Body of pancreas (tissue), 4 donors: ENCODE data around the gene CNNM4.

Experiments used
- POLR2A ChIP-seq, 3 donors: fragments of 450-650 bp; IDR thresholded peaks; one replicate each; pipeline ENCODE4 v1.6.1; 2016; ENCODE audit warnings: antibody characterized with exemption in 3 of 3, mild to moderate bottlenecking in 2 of 3
- TF ChIP-seq, protein P1 (sequence below), 7 experiments: fragments of 450-650 bp in 4 of 7; fragments of 200-600 bp in 3 of 7; sonication (generic) in 3 of 7; IDR thresholded peaks; one replicate each; pipeline ENCODE4 v1.5.1; 2016 to 2019; ENCODE audit warnings: antibody characterized with exemption in 7 of 7

DNA sequence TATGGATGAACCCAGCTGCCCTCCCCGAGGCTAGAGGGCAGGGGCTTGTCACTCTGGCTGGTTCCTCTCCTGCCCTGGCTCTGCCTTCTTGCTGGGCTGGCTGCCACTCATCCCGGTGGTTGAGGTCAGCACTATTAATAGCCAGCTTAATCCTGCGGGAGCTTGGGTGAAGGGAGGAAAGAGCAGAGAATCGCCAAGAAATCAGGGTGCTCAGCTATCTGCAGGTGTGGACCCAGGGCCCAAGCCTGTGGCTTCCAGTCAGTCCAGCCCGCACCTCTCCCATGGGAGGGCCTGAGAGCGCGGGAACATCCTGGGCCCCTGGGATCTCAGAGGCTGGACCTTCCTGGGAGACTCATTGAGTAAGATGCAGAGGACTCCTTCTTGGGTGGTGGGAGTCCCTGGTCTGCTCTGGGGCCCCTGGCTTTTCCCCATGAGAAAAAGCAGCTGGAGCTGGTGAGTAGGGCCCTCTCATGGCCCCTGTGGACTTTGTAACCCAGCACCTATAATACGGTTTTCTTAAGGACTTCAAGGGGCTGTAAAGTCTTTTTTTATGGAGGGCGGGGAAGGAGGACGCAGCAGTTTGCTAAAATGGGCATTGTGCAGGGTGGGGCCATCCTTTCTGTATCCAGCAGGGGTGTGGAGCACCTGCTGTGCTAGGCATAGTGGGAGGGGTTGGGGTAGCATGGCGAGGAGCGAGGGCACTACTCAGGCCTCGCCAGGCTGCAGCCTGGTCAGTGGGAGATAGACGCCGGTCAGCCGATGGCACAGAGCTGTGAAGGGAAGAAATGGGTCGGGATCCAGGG is 27.9 kb downstream of the CNNM4 start:
- TF ChIP-seq POLR2A (IDR thresholded peaks at IDR 0.05), result no peak
- TF ChIP-seq, protein P1, sequence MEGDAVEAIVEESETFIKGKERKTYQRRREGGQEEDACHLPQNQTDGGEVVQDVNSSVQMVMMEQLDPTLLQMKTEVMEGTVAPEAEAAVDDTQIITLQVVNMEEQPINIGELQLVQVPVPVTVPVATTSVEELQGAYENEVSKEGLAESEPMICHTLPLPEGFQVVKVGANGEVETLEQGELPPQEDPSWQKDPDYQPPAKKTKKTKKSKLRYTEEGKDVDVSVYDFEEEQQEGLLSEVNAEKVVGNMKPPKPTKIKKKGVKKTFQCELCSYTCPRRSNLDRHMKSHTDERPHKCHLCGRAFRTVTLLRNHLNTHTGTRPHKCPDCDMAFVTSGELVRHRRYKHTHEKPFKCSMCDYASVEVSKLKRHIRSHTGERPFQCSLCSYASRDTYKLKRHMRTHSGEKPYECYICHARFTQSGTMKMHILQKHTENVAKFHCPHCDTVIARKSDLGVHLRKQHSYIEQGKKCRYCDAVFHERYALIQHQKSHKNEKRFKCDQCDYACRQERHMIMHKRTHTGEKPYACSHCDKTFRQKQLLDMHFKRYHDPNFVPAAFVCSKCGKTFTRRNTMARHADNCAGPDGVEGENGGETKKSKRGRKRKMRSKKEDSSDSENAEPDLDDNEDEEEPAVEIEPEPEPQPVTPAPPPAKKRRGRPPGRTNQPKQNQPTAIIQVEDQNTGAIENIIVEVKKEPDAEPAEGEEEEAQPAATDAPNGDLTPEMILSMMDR (IDR thresholded peaks at IDR 0.05), result no peak
